ENCODE data around the gene ZNF394.

ZNF394 gene

DNA sequence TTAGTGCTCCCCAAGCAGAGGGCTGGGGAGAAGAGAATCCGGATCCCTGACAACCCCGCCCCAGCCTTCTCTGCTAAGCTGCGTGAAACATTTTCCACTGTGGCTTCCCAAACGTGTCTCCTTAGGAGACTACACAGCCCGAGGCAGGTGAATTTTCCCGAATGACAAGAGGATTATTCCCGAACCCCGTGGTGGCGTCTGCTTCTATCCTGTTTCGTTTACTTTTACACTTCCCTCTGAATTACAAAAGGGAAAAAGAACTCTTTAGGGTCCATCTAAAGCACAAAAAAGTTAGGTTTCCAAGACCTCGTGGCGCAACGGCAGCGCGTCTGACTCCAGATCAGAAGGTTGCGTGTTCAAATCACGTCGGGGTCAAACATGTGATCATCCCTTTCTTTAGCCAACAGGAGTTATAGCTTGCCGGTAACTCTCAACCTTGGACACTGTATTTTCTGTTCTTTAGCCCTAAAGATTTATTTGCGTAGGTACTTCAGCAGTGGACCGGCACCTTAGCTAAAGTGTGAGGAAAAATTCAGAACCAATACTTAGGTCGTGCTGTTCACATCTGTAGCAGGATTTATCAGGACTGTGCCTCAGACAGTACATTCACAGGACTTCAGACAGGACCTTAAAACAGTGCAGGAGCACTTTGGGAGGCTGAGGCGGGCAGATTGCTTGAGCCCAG, 30.6 kb downstream of the ZNF394 start:
- Mint-ChIP-seq H3K9me3 (no peaks in the 10 kb centered on the region), H3K4me1 (peaks cover 37% of the 10 kb centered on the region), H3K4me3 (no peak overlapping the region), H3K36me3 (no peaks in the 10 kb centered on the region), H3K27ac (no peak overlapping the region), H3K27me3 (no peaks in the 10 kb centered on the region)
- ATAC-seq = no peak

- H3K36me3 Mint-ChIP-seq = peaks cover 6% of the 10 kb centered on the region
- peaks cover 41% of the 10 kb centered on the region for H3K4me1 Mint-ChIP-seq
- no peaks in the 10 kb centered on the region for H3K27me3 Mint-ChIP-seq
- ATAC-seq = no peak
- H3K27ac Mint-ChIP-seq = no peak overlapping the region
- no peaks in the 10 kb centered on the region for H3K9me3 Mint-ChIP-seq
- no peak overlapping the region for H3K4me3 Mint-ChIP-seq
Measured at GRCh38 chr7:99468336-99468918, 31.7 kb downstream of the ZNF394 start.

DNA sequence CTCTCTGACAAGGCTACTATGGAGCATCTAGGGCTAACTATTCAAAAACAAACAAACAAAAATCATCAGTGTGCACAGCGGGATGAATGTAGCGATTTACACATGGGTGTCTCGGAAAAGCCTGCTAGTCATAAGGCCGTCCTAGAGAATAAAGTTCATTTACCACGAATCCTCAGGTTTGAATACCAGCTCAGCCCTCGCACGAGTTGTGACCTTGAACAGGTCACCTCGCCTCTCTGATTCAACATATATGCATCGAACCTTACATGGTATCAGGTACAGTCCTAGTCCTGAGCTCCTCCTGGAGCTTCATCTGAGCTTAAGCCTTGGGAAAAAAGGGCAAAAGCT, 34.7 kb downstream of the ZNF394 start:
- no peak for ATAC-seq

GRCh38 chr7:99461221-99461620, 38.9 kb downstream of the ZNF394 start:
- Mint-ChIP-seq H3K36me3 (peaks cover 44% of the 10 kb centered on the region), H3K4me1 (peaks cover 44% of the 10 kb centered on the region), H3K4me3 (no peak overlapping the region), H3K27ac (no peak overlapping the region), H3K27me3 (no peaks in the 10 kb centered on the region), H3K9me3 (no peaks in the 10 kb centered on the region)
- ATAC-seq = no peak

More for the DNA sequence above, 34.7 kb downstream of the ZNF394 start:
- peak overlapping the region; percentile 92 for H3K27ac Mint-ChIP-seq
- peak overlapping the region; percentile 88 for H3K4me3 Mint-ChIP-seq
- no peaks in the 10 kb centered on the region for H3K9me3 Mint-ChIP-seq
- H3K4me1 Mint-ChIP-seq = peaks cover 38% of the 10 kb centered on the region
- peaks cover 16% of the 10 kb centered on the region for H3K36me3 Mint-ChIP-seq
- no peaks in the 10 kb centered on the region for H3K27me3 Mint-ChIP-seq

- no peak for ATAC-seq
- H3K36me3 Mint-ChIP-seq = peaks cover 46% of the 10 kb centered on the region
Measured at GRCh38 chr7:99460651-99461050, 39.4 kb downstream of the ZNF394 start.

GRCh38 chr7:99459087-99459486, 41.0 kb downstream of the ZNF394 start:
- no peak for ATAC-seq
- Mint-ChIP-seq H3K36me3 (peaks cover 50% of the 10 kb centered on the region), H3K9me3 (no peaks in the 10 kb centered on the region), H3K4me1 (peaks cover 24% of the 10 kb centered on the region), H3K4me3 (no peak overlapping the region), H3K27me3 (no peaks in the 10 kb centered on the region), H3K27ac (no peak overlapping the region)

More at GRCh38 chr7:99460651-99461050, 39.4 kb downstream of the ZNF394 start:
- H3K9me3 Mint-ChIP-seq = no peaks in the 10 kb centered on the region
- no peak overlapping the region for H3K27ac Mint-ChIP-seq
- no peak overlapping the region for H3K4me3 Mint-ChIP-seq
- H3K27me3 Mint-ChIP-seq = no peaks in the 10 kb centered on the region
- H3K4me1 Mint-ChIP-seq = peaks cover 38% of the 10 kb centered on the region

GRCh38 chr7:99457650-99458493, 42.2 kb downstream of the ZNF394 start:
- Mint-ChIP-seq H3K27me3 (no peaks in the 10 kb centered on the region), H3K36me3 (peaks cover 55% of the 10 kb centered on the region), H3K9me3 (no peaks in the 10 kb centered on the region), H3K4me1 (peaks cover 18% of the 10 kb centered on the region), H3K4me3 (no peak overlapping the region), H3K27ac (no peak overlapping the region)
- no peak for ATAC-seq

GRCh38 chr7:99457050-99457649, 42.9 kb downstream of the ZNF394 start:
- no peaks in the 10 kb centered on the region for H3K27me3 Mint-ChIP-seq
- H3K27ac Mint-ChIP-seq = no peak overlapping the region
- peaks cover 14% of the 10 kb centered on the region for H3K4me1 Mint-ChIP-seq
- H3K4me3 Mint-ChIP-seq = no peak overlapping the region
- peaks cover 57% of the 10 kb centered on the region for H3K36me3 Mint-ChIP-seq
- no peak for ATAC-seq
- H3K9me3 Mint-ChIP-seq = no peaks in the 10 kb centered on the region

DNA sequence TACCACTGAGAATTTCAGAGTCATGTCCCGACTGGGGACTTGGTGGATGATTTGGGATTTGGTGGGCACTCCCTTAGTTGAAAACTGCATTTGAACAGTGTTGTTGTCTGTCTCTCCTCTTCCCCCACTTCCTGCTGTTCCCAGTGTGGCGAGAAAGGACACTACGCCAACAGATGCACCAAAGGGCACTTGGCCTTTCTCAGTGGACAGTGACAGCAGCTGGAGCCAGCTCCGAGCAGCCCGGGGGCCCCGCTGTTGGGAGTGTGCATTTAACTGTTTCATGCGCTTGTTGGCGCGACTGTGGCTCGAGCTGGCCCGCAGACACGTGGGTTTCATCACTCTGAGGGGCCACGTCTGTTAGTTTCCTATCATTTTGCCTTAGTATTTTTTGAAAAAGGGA, 43.8 kb downstream of the ZNF394 start:
- no peak for ATAC-seq
- H3K4me3 Mint-ChIP-seq = no peak overlapping the region
- H3K27me3 Mint-ChIP-seq = no peaks in the 10 kb centered on the region
- H3K36me3 Mint-ChIP-seq = peaks cover 57% of the 10 kb centered on the region
- no peaks in the 10 kb centered on the region for H3K9me3 Mint-ChIP-seq
- H3K4me1 Mint-ChIP-seq = peaks cover 14% of the 10 kb centered on the region
- no peak overlapping the region for H3K27ac Mint-ChIP-seq

GRCh38 chr7:99455874-99456273, 44.2 kb downstream of the ZNF394 start:
- ATAC-seq = no peak
- Mint-ChIP-seq H3K36me3 (peaks cover 61% of the 10 kb centered on the region), H3K27ac (no peak overlapping the region), H3K27me3 (no peaks in the 10 kb centered on the region), H3K4me3 (no peak overlapping the region), H3K9me3 (no peaks in the 10 kb centered on the region), H3K4me1 (peaks cover 13% of the 10 kb centered on the region)

DNA sequence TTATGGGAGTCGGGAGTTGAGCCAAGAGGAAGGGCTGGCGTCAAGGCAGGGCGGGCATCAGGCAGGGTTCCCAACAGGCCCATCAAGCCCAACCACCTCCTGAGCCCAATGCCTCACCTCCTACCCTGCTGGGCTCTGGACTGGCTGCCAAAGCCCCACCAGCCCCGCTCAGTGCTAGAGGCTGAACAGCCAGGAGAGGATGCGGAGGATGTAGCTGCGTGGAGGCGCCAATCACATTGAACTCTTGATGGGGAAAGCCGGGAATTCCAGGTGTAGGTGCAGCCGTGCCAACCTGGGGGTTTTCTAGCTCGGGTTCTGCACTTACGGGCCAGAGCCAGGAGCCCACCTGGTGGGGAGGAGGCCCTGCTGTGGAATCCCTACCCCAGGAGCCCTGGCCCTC, 47.0 kb downstream of the ZNF394 start:
- Mint-ChIP-seq H3K4me1 (no peaks in the 10 kb centered on the region), H3K27me3 (no peaks in the 10 kb centered on the region), H3K9me3 (no peaks in the 10 kb centered on the region), H3K4me3 (no peak overlapping the region), H3K36me3 (peaks cover 51% of the 10 kb centered on the region), H3K27ac (no peak overlapping the region)
- no peak for ATAC-seq

DNA sequence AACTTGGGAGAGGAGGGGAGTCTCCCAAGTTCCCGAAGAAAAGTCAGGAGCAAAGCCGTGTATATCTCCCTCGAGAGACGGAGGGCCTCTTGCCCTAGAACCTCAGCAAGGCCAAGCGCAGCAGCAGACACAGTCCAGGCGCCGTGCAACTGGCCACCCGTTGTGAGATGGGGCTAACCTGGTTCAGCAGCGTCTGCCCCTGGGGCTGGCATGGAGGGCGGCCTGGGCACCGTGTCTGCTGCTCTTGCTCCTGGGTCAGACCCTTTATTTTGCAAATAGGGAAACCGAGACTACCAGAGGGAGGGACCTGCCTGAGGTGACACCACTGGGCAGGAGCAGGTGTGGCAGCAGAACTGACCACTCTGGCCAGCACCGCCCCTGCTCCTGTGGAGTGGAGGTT, 47.5 kb downstream of the ZNF394 start:
- H3K27ac Mint-ChIP-seq = no peak overlapping the region
- H3K4me1 Mint-ChIP-seq = no peaks in the 10 kb centered on the region
- H3K4me3 Mint-ChIP-seq = no peak overlapping the region
- no peaks in the 10 kb centered on the region for H3K9me3 Mint-ChIP-seq
- H3K27me3 Mint-ChIP-seq = no peaks in the 10 kb centered on the region
- peaks cover 56% of the 10 kb centered on the region for H3K36me3 Mint-ChIP-seq
- no peak for ATAC-seq

- H3K4me3 Mint-ChIP-seq = no peak overlapping the region
- H3K27ac Mint-ChIP-seq = no peak overlapping the region
- peaks cover 55% of the 10 kb centered on the region for H3K36me3 Mint-ChIP-seq
- H3K27me3 Mint-ChIP-seq = no peaks in the 10 kb centered on the region
- no peak for ATAC-seq
- no peaks in the 10 kb centered on the region for H3K9me3 Mint-ChIP-seq
- no peaks in the 10 kb centered on the region for H3K4me1 Mint-ChIP-seq
Measured at GRCh38 chr7:99451936-99452335, 48.1 kb downstream of the ZNF394 start.

DNA sequence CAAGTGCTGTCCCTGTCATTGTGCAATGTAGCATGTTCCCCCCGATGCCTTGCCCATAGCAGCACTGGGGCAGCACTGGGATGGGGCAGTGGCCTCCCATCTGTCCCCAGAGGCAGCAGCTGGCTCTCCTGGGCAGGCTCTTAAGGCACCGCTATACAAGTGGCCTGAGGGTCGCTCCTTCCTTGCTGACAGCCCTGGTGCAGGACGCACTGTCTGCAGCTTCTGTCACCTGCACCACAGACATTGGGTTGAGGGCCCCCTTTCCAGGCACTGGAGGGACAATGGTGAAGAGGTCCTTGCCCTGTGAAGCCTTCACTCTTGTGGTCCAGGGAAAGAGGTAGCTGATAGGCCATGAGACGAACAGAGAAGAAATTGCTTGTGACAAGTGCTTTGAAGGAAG, 50.8 kb downstream of the ZNF394 start:
- Mint-ChIP-seq H3K27me3 (no peaks in the 10 kb centered on the region), H3K27ac (no peak overlapping the region), H3K9me3 (no peaks in the 10 kb centered on the region), H3K4me3 (no peak overlapping the region), H3K4me1 (peaks cover 6% of the 10 kb centered on the region), H3K36me3 (peaks cover 62% of the 10 kb centered on the region)
- ATAC-seq = no peak

DNA sequence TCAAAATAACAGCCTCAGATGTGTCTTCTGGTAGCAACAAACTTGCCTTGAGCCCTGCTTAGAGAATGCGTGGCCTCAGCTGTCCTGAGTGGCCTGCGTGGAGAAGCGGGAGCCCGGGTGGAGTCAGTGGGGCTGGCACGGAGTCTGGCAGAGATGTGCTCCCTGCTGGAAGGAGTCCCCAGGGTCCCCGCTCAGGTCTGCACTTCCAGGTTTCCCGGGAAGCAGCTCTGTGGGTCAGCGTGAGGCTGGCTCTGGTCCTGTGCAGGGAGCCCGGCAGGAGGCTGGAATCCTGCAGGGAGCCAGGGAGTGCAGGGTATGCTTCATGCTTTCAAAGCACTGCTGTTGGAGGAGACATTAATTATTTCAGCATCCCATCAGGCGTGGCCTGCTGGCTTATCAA, 51.2 kb downstream of the ZNF394 start:
- Mint-ChIP-seq H3K27me3 (no peaks in the 10 kb centered on the region), H3K36me3 (peaks cover 60% of the 10 kb centered on the region), H3K4me1 (peaks cover 6% of the 10 kb centered on the region), H3K27ac (no peak overlapping the region), H3K9me3 (no peaks in the 10 kb centered on the region), H3K4me3 (no peak overlapping the region)
- no peak for ATAC-seq

All from stimulated activated memory B cell treated with anti-CD40 and anti-IgM and Interleukin-4, amounts not matched to agents 10 μg/mL and 1 μg/mL and 100 μg/mL, for 72 hours (primary cell).